ENCODE results near the gene C10orf143.
A peak's percentile ranks its signal among the peaks of the same experiment; 100 is the strongest.

The C10orf143 gene

DNA sequence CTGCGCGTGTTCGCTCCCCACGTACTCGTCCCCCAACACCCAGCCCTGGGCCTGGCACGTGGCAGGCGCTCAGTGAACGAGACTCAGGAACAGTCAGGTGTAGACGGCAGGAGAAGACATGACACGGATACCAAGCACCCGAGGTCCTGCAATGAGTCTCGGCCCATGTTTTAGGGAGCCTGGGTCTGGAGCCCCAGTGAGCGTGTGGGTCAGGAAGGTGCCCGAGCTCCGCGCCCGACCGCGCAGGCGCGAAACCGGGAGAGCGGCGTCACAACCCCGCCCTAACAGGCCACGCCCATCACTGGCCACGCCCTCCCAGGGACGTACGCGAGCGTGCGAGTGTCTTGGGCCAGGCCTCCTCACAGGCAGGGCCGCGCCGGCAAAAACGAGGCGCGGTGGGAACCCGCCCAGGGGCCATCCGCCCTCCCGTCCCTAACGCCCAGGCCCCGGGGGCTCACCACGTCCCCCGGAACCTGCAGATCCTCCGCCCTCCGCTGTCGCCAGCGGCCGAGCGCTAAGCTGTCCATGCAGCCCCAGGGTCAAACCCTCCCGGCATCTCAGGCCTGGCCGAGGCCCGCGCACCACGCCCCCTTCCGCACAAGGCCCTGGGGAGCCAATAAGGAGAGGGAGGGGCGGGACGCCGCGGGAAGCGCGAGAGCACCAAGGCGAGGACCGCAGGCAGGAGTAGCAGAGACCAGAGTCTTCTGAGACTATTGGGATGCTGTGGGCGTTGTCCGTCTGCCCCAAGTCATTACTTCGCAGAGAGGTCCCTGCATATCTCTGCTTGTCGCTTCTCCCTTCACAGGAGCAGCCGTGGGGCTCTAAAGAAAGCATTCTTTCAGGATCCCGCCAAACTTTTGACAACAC lies at the start of gene C10orf143 (continued):
- TF ChIP-seq, protein P1, sequence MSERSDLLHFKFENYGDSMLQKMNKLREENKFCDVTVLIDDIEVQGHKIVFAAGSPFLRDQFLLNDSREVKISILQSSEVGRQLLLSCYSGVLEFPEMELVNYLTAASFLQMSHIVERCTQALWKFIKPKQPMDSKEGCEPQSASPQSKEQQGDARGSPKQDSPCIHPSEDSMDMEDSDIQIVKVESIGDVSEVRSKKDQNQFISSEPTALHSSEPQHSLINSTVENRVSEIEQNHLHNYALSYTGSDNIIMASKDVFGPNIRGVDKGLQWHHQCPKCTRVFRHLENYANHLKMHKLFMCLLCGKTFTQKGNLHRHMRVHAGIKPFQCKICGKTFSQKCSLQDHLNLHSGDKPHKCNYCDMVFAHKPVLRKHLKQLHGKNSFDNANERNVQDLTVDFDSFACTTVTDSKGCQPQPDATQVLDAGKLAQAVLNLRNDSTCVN (tag by site-specific recombination; optimal IDR thresholded peaks at IDR 0.05): peak; percentile 94
- TF ChIP-seq ZFP3 (tag by site-specific recombination; IDR thresholded peaks at IDR 0.05; ENCODE audit: low read depth) (no peak), ZNF48 (tag by site-specific recombination; IDR thresholded peaks at IDR 0.05) (no peak), ZNF843 (tag by site-specific recombination; IDR thresholded peaks at IDR 0.05) (peak; percentile 74), ZBTB21 (tag by site-specific recombination; IDR thresholded peaks at IDR 0.05) (no peak), HOXC10 (CRISPR knock-in tag; IDR thresholded peaks at IDR 0.05) (no peak), ZNF391 (tag by site-specific recombination; IDR thresholded peaks at IDR 0.05; ENCODE audit: borderline replicate concordance, low read depth) (no peak), ZNF175 (tag by site-specific recombination; IDR thresholded peaks at IDR 0.05) (no peak), ZNF449 (tag by site-specific recombination; IDR thresholded peaks at IDR 0.05) (peak; percentile 25; the same call in 1 of the 2 replicates), ZNF112 (tag by site-specific recombination; IDR thresholded peaks at IDR 0.05) (no peak), ZNF2 (tag by site-specific recombination; IDR thresholded peaks at IDR 0.05) (peak; percentile 81), ZNF223 (tag by site-specific recombination; IDR thresholded peaks at IDR 0.05) (no peak), ZBTB1 (tag by site-specific recombination; IDR thresholded peaks at IDR 0.05) (peak; percentile 63; the same call in 1 of the 2 replicates), ZNF621 (tag by site-specific recombination; IDR thresholded peaks at IDR 0.05) (no peak), ZNF266 (tag by site-specific recombination; IDR thresholded peaks at IDR 0.05; ENCODE audit: low read depth) (no peak), ZNF19 (tag by site-specific recombination; IDR thresholded peaks at IDR 0.05; ENCODE audit: low read depth) (no peak), ZNF624 (tag by site-specific recombination; IDR thresholded peaks at IDR 0.05) (no peak), KLF17 (tag by site-specific recombination; IDR thresholded peaks at IDR 0.05) (peak; percentile 83), TCF7L2 (IDR thresholded peaks at IDR 0.05; ENCODE audit: borderline replicate concordance, low read depth, low read length) (no peak), ZNF560 (tag by site-specific recombination; IDR thresholded peaks at IDR 0.05; ENCODE audit: borderline replicate concordance) (no peak), ZNF558 (tag by site-specific recombination; IDR thresholded peaks at IDR 0.05) (no peak), ZNF324 (tag by site-specific recombination; IDR thresholded peaks at IDR 0.05) (peak; percentile 92), KLF1 (tag by site-specific recombination; IDR thresholded peaks at IDR 0.05) (peak; percentile 97), GLIS1 (tag by site-specific recombination; IDR thresholded peaks at IDR 0.05) (peak; percentile 40), ZNF501 (tag by site-specific recombination; IDR thresholded peaks at IDR 0.05) (peak; percentile 87), MYNN (tag by site-specific recombination; IDR thresholded peaks at IDR 0.05; ENCODE audit: borderline replicate concordance) (no peak), SP3 (tag by site-specific recombination; IDR thresholded peaks at IDR 0.05) (peak; percentile 98), ZNF341 (tag by site-specific recombination; IDR thresholded peaks at IDR 0.05; ENCODE audit: low read depth) (no peak)
- TF ChIP-seq, protein P2, sequence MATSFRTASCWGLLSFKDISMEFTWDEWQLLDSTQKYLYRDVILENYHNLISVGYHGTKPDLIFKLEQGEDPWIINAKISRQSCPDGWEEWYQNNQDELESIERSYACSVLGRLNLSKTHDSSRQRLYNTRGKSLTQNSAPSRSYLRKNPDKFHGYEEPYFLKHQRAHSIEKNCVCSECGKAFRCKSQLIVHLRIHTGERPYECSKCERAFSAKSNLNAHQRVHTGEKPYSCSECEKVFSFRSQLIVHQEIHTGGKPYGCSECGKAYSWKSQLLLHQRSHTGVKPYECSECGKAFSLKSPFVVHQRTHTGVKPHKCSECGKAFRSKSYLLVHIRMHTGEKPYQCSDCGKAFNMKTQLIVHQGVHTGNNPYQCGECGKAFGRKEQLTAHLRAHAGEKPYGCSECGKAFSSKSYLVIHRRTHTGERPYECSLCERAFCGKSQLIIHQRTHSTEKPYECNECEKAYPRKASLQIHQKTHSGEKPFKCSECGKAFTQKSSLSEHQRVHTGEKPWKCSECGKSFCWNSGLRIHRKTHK (tag by site-specific recombination; IDR thresholded peaks at IDR 0.05): no peak
- TF ChIP-seq, protein P3, sequence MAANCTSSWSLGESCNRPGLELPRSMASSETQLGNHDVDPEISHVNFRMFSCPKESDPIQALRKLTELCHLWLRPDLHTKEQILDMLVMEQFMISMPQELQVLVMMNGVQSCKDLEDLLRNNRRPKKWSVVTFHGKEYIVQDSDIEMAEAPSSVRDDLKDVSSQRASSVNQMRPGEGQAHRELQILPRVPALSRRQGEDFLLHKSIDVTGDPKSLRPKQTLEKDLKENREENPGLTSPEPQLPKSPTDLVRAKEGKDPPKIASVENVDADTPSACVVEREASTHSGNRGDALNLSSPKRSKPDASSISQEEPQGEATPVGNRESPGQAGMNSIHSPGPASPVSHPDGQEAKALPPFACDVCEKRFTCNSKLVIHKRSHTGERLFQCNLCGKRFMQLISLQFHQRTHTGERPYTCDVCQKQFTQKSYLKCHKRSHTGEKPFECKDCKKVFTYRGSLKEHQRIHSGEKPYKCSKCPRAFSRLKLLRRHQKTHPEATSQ (tag by site-specific recombination; IDR thresholded peaks at IDR 0.05): peak; percentile 95
- TF ChIP-seq, protein P4, sequence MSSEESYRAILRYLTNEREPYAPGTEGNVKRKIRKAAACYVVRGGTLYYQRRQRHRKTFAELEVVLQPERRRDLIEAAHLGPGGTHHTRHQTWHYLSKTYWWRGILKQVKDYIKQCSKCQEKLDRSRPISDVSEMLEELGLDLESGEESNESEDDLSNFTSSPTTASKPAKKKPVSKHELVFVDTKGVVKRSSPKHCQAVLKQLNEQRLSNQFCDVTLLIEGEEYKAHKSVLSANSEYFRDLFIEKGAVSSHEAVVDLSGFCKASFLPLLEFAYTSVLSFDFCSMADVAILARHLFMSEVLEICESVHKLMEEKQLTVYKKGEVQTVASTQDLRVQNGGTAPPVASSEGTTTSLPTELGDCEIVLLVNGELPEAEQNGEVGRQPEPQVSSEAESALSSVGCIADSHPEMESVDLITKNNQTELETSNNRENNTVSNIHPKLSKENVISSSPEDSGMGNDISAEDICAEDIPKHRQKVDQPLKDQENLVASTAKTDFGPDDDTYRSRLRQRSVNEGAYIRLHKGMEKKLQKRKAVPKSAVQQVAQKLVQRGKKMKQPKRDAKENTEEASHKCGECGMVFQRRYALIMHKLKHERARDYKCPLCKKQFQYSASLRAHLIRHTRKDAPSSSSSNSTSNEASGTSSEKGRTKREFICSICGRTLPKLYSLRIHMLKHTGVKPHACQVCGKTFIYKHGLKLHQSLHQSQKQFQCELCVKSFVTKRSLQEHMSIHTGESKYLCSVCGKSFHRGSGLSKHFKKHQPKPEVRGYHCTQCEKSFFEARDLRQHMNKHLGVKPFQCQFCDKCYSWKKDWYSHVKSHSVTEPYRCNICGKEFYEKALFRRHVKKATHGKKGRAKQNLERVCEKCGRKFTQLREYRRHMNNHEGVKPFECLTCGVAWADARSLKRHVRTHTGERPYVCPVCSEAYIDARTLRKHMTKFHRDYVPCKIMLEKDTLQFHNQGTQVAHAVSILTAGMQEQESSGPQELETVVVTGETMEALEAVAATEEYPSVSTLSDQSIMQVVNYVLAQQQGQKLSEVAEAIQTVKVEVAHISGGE (tag by site-specific recombination; conservative IDR thresholded peaks at IDR 0.05; ENCODE audit: low read depth): peak; percentile 14; the same call in 1 of the 2 replicates

All from HEK293 (cell line).